ENCODE data around the gene SEL1L.

SEL1L gene

GRCh38 chr14:81529391-81529790 lies 4.3 kb downstream of the SEL1L start:
- DNase-seq (ENCODE audit: low read depth), result no peak
- H3K4me3 ChIP-seq (ENCODE audit: low read depth, low read length), result no peak overlapping the region
- TF ChIP-seq CTCF (IDR thresholded peaks at IDR 0.05; ENCODE audit: control insufficient read depth, extremely low read depth, insufficient read depth), result no peak

GRCh38 chr14:81525129-81525528 lies 8.5 kb downstream of the SEL1L start:
- no peak for DNase-seq (ENCODE audit: low read depth)
- no peak for TF ChIP-seq CTCF (IDR thresholded peaks at IDR 0.05; ENCODE audit: control insufficient read depth, extremely low read depth, insufficient read depth)
- H3K4me3 ChIP-seq (ENCODE audit: low read depth, low read length), result no peak overlapping the region

- TF ChIP-seq CTCF (IDR thresholded peaks at IDR 0.05; ENCODE audit: control insufficient read depth, extremely low read depth, insufficient read depth), result no peak
- no peak for DNase-seq (ENCODE audit: low read depth)
- no peak overlapping the region for H3K4me3 ChIP-seq (ENCODE audit: low read depth, low read length)
Observed at GRCh38 chr14:81523616-81524015, 10.0 kb downstream of the SEL1L start.

GRCh38 chr14:81523016-81523415 lies 10.6 kb downstream of the SEL1L start:
- no peak overlapping the region for H3K4me3 ChIP-seq (ENCODE audit: low read depth, low read length)
- TF ChIP-seq CTCF (IDR thresholded peaks at IDR 0.05; ENCODE audit: control insufficient read depth, extremely low read depth, insufficient read depth), result no peak
- no peak for DNase-seq (ENCODE audit: low read depth)

- DNase-seq (ENCODE audit: low read depth), result no peak
- no peak for TF ChIP-seq CTCF (IDR thresholded peaks at IDR 0.05; ENCODE audit: control insufficient read depth, extremely low read depth, insufficient read depth)
- H3K4me3 ChIP-seq (ENCODE audit: low read depth, low read length), result no peak overlapping the region
Observed at GRCh38 chr14:81521356-81521755, 12.3 kb downstream of the SEL1L start.

- no peak overlapping the region for H3K4me3 ChIP-seq (ENCODE audit: low read depth, low read length)
- DNase-seq (ENCODE audit: low read depth), result no peak
- no peak for TF ChIP-seq CTCF (IDR thresholded peaks at IDR 0.05; ENCODE audit: control insufficient read depth, extremely low read depth, insufficient read depth)
Observed at GRCh38 chr14:81519200-81520011, 14.2 kb downstream of the SEL1L start.

All from LNCaP clone FGC (cell line).